Bronchial epithelial cell (primary cell): ENCODE data around the gene ADAMTS7. TPM values are rescaled to one million over a fixed set of nuclear protein-coding genes. Genes with fewer than 3 reads are reported as not detected.

Experiments used
- DNase-seq: peaks from one replicate; pipeline ENCODE4 v3.0.0-alpha.2; 2010; ENCODE audit warnings: low read depth
- FAIRE-seq: peaks from 2 replicates; lab custom pipeline; 2011; peaks lifted over from hg19 to GRCh38; lab: Jason Lieb, UNC
- H3K27me3 ChIP-seq: 2 replicates; pipeline ENCODE4 v1.5.1; 2011; ENCODE audit warnings: low read length; ENCODE audit not compliant: control insufficient read depth, insufficient read depth
- H3K36me3 ChIP-seq: 2 replicates; pipeline ENCODE4 v1.5.1; 2011; ENCODE audit warnings: low read length; ENCODE audit not compliant: control insufficient read depth, insufficient read depth
- H3K4me3 ChIP-seq: 2 replicates; pipeline ENCODE4 v1.5.1; 2011; ENCODE audit warnings: mild to moderate bottlenecking, low read depth, low read length, control low read depth
- CTCF ChIP-seq: IDR thresholded peaks from 2 replicates; pipeline ENCODE4 v1.5.1; 2011; ENCODE audit warnings: mild to moderate bottlenecking, moderate library complexity, low read length, control low read depth, inconsistent platforms; ENCODE audit not compliant: insufficient read depth, severe bottlenecking
- total RNA-seq: library from RNA; depleted of rRNA; stranded (reverse); fragments of >200 nt; gene quantifications from 2 replicates; pipeline ENCODE4 v1.2.1, GENCODE V29; 2014

ADAMTS7 gene
- 0.51 and 0.53 TPM in 2 replicates for total RNA-seq

GRCh38 chr15:78811124-78811824 is at the start of gene ADAMTS7:
Gene ADAMTS7 (minus strand): TSS chr15:78811464. CDS start chr15:78811220, 244 bp downstream.
- no peak for FAIRE-seq
- H3K36me3 ChIP-seq = no peaks in the 10 kb centered on the region

GRCh38 chr15:78859971-78860719 is 48.9 kb upstream of the ADAMTS7 start:
- FAIRE-seq = no peak
- Histone ChIP-seq H3K27me3 (no peaks in the 10 kb centered on the region), H3K36me3 (no peaks in the 10 kb centered on the region), H3K4me3 (peak overlapping the region; percentile 37)
- peak; percentile 67 for DNase-seq
- TF ChIP-seq CTCF = peak; percentile 52

More at GRCh38 chr15:78811124-78811824, at the start of gene ADAMTS7:
- no peak for DNase-seq
- H3K27me3 ChIP-seq = peaks cover 2% of the 10 kb centered on the region
- peak within 1 kb of the TSS; percentile 38 for H3K4me3 ChIP-seq
- TF ChIP-seq CTCF = peak; percentile 46

DNA sequence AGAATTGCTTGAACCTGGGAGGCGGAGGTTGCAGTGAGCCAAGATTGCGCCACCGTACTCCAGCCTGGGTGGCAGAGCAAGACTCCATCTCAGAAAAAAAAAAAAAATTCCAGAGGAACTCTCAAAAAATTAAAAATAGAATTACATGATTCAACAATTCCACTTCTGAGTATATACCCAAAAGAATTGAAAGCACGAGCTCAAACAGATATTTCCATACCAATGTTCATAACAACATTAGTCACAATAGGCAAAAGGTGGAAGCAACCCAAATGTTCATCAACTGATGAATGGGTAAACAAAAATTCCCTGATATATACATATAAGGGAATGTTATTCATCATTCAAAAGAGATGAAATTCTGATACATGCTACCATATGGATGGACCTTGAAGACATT is 44.5 kb upstream of the ADAMTS7 start:
- no peaks in the 10 kb centered on the region for H3K36me3 ChIP-seq
- DNase-seq = peak; percentile 63
- no peak for TF ChIP-seq CTCF
- H3K4me3 ChIP-seq = no peak overlapping the region
- FAIRE-seq = no peak
- no peaks in the 10 kb centered on the region for H3K27me3 ChIP-seq

DNA sequence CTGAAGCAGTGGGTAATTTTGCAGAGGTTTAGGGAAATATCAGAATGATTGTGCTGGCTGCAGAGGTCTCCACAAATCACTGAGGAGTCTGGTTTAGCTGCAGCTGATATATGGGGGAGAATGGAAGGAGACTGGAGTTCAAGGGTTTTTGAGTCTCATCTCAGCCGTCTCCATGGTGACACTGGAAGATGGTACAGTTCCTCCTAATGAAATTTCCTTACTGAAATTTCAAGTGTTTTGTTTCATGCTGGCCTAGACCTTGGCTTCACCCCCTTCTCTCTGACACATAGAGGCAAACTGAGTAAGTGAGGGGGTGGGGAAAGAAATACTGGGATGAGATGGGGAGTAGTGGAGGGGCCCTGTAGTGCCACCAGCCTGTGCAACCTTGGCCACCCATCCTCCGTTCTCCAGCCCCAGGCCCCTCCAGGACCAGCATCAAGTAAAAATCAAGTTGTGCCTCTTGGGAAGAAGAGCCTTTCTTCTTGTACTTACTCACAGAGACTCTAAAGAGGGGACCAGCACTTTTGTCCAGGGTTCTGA is 43.6 kb upstream of the ADAMTS7 start:
- TF ChIP-seq CTCF = no peak
- DNase-seq (no peak), FAIRE-seq (no peak)
- H3K36me3 ChIP-seq = no peaks in the 10 kb centered on the region
- H3K27me3 ChIP-seq = no peaks in the 10 kb centered on the region
- no peak overlapping the region for H3K4me3 ChIP-seq

GRCh38 chr15:78853500-78853899 is 42.2 kb upstream of the ADAMTS7 start:
- Histone ChIP-seq H3K36me3 (no peaks in the 10 kb centered on the region), H3K27me3 (no peaks in the 10 kb centered on the region), H3K4me3 (no peak overlapping the region)
- no peak for TF ChIP-seq CTCF
- FAIRE-seq = peak; percentile 83
- DNase-seq = no peak
